ENCODE results near the gene PSPH. TPM values are rescaled to one million over a fixed set of nuclear protein-coding genes. Genes with fewer than 3 reads are reported as not detected.
"Not testable (repeated sequence)": the region's sequence is repeated elsewhere in the genome, so short reads cannot be mapped to it uniquely, and the experiment has no call there.

PSPH gene
- total RNA-seq, 1 experiment from 2014 or later, result 111 TPM

GRCh38 chr7:56053379-56053778 is 2.1 kb upstream of the PSPH start:
- Mint-ChIP-seq H3K4me1 (ENCODE audit: low read depth, unreplicated experiment) (peaks cover 2% of the 10 kb centered on the region), H3K9me3 (ENCODE audit: unreplicated experiment) (no peaks in the 10 kb centered on the region), H3K36me3 (ENCODE audit: insufficient read depth, unreplicated experiment) (peaks cover 75% of the 10 kb centered on the region), H3K27me3 (ENCODE audit: insufficient read depth, unreplicated experiment) (no peaks in the 10 kb centered on the region), H3K27ac (ENCODE audit: unreplicated experiment) (no peak overlapping the region), H3K4me3 (ENCODE audit: unreplicated experiment) (peak overlapping the region; percentile 27)
- intact Hi-C loops (cut with micrococcal nuclease; ENCODE audit: unreplicated experiment), result no loop called here
- Histone ChIP-seq H3K9me3 (no peaks in the 10 kb centered on the region), H3K27me3 (replicated peaks; ENCODE audit: control insufficient read depth, insufficient read depth, low read length) (no peaks in the 10 kb centered on the region), H3K36me3 (ENCODE audit: control insufficient read depth, insufficient read depth, low read length) (0 out of 2 replicates have a peak, but pooled peaks cover 1% of the 10 kb centered on the region), H3K4me1 (peaks cover 33% of the 10 kb centered on the region), H3K4me3 (ENCODE audit: low read depth, low read length) (no peak overlapping the region)
- TF ChIP-seq, protein P1, sequence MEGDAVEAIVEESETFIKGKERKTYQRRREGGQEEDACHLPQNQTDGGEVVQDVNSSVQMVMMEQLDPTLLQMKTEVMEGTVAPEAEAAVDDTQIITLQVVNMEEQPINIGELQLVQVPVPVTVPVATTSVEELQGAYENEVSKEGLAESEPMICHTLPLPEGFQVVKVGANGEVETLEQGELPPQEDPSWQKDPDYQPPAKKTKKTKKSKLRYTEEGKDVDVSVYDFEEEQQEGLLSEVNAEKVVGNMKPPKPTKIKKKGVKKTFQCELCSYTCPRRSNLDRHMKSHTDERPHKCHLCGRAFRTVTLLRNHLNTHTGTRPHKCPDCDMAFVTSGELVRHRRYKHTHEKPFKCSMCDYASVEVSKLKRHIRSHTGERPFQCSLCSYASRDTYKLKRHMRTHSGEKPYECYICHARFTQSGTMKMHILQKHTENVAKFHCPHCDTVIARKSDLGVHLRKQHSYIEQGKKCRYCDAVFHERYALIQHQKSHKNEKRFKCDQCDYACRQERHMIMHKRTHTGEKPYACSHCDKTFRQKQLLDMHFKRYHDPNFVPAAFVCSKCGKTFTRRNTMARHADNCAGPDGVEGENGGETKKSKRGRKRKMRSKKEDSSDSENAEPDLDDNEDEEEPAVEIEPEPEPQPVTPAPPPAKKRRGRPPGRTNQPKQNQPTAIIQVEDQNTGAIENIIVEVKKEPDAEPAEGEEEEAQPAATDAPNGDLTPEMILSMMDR (IDR thresholded peaks at IDR 0.05; ENCODE audit: insufficient read depth in 1 of 2, low read depth in 1 of 2, low read length in 1 of 2, severe bottlenecking in 1 of 2, unreplicated experiment in 1 of 2), result no peak
- POLR2A ChIA-PET, result interaction anchor here (0.5 to 1.2 kb wide), 2 partner anchors 21 to 24 kb away, joined by 4 to 6 read pairs; no protein-coding TSS in a partner anchor
- no peak for DNase-seq
- BruUV-seq (replicated peaks), result no TSS peak
- CTCF ChIA-PET, result no interaction called here

DNA sequence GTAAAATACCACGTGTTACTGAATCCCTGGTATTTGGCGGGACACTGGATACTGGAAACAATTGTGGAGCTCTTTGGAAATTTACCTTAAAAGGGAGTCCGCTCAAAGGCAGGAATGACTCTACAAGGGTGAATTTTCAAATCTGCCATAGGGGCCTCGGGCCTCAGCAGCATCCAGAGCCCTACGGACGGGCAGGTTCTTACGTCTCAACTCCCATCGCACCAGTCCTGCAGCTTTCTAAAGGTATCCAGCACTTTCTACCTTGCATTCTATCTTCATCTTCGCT is 248 bp downstream of the PSPH start:
- CTCF ChIA-PET, result interaction anchor here (0.6 to 1.2 kb wide), 8 partner anchors 11 to 86 kb away, joined by 3 to 22 read pairs (median 4); partner anchors contain the start of genes CHCHD2 and SUMF2
- H3K4me3 Mint-ChIP-seq (ENCODE audit: unreplicated experiment), result peak overlapping the region; percentile 92
- Histone ChIP-seq H3K27me3 (replicated peaks; ENCODE audit: control insufficient read depth, insufficient read depth, low read length) (no peaks in the 10 kb centered on the region), H3K4me3 (ENCODE audit: low read depth, low read length) (peak overlapping the region; percentile 45), H3K36me3 (ENCODE audit: control insufficient read depth, insufficient read depth, low read length) (no peaks in the 10 kb centered on the region), H3K4me1 (peaks cover 50% of the 10 kb centered on the region), H3K9me3 (no peaks in the 10 kb centered on the region)
- intact Hi-C loops (cut with micrococcal nuclease; ENCODE audit: unreplicated experiment), result loop anchor here (1.0 kb wide), 3 partner anchors 13 to 44 kb away; partner anchors contain the start of gene SUMF2
- peaks cover 60% of the 10 kb centered on the region for H3K36me3 Mint-ChIP-seq (ENCODE audit: insufficient read depth, unreplicated experiment)
- TSS peak; percentile 89 for BruUV-seq (replicated peaks)
- H3K27ac Mint-ChIP-seq (ENCODE audit: unreplicated experiment), result peak overlapping the region; percentile 91
- DNase-seq, result no peak
- no peaks in the 10 kb centered on the region for H3K27me3 Mint-ChIP-seq (ENCODE audit: insufficient read depth, unreplicated experiment)
- POLR2A ChIA-PET, result interaction anchor here (0.5 to 2.1 kb wide), 14 partner anchors 8 to 166 kb away, joined by 3 to 79 read pairs (median 7); partner anchors contain the start of genes CHCHD2, NIPSNAP2 and SUMF2
- TF ChIP-seq, protein P1 (IDR thresholded peaks at IDR 0.05; ENCODE audit: insufficient read depth in 1 of 2, low read depth in 1 of 2, low read length in 1 of 2, severe bottlenecking in 1 of 2, unreplicated experiment in 1 of 2), result no peak
- peaks cover 4% of the 10 kb centered on the region for H3K4me1 Mint-ChIP-seq (ENCODE audit: low read depth, unreplicated experiment)
- no peaks in the 10 kb centered on the region for H3K9me3 Mint-ChIP-seq (ENCODE audit: unreplicated experiment)

DNA sequence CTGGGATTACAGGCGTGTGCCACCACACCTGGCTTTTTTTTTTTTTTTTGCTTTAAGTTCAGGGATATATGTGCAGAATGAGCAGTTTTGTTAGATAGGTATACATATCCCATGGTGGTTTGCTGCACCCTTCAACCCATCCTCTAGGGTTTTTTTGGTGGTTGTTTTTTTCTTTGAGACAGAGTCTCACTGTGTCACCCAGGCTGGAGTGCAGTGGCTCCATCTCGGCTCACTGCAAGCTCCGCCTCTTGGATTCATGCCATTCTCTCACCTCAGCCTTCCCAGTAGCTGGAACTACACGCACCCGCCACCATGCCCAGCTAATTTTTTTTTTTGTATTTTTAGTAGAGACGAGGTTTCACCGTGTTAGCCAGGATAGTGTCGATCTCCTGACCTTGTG is 2.5 kb downstream of the PSPH start:
- peaks cover 44% of the 10 kb centered on the region for H3K4me1 ChIP-seq
- H3K27me3 ChIP-seq (replicated peaks; ENCODE audit: control insufficient read depth, insufficient read depth, low read length); H3K9me3 ChIP-seq; POLR2A ChIA-PET; H3K9me3 Mint-ChIP-seq (ENCODE audit: unreplicated experiment); intact Hi-C loops (cut with micrococcal nuclease; ENCODE audit: unreplicated experiment); H3K4me3 ChIP-seq (ENCODE audit: low read depth, low read length); CTCF ChIA-PET; BruUV-seq (replicated peaks); H3K27ac Mint-ChIP-seq (ENCODE audit: unreplicated experiment); H3K27me3 Mint-ChIP-seq (ENCODE audit: insufficient read depth, unreplicated experiment); H3K36me3 ChIP-seq (ENCODE audit: control insufficient read depth, insufficient read depth, low read length); H3K4me3 Mint-ChIP-seq (ENCODE audit: unreplicated experiment): not testable (repeated sequence)
- peaks cover 45% of the 10 kb centered on the region for H3K36me3 Mint-ChIP-seq (ENCODE audit: insufficient read depth, unreplicated experiment)
- peak in 1 of 2 experiments; percentile 40 for DNase-seq
- H3K4me1 Mint-ChIP-seq (ENCODE audit: low read depth, unreplicated experiment), result peaks cover 11% of the 10 kb centered on the region

DNA sequence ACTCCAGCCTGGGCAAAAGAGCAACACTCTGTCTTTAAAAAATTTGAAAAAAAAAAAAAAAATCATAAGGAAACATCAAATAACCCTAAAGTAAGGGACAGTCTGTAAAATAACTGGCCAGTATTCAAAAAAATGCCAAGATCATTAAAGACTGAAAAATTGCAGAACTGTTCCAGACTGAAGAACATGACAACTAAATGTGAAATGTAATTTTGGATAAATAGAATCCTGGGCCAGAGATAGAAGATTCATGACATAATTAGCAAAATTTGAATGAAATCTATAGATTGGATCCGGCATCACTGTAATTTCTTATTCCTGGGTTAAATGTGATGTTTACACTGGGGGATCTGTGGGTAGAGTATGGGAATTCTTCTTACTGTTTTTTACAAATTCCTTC is 3.0 kb downstream of the PSPH start:
- Mint-ChIP-seq H3K27ac (ENCODE audit: unreplicated experiment) (no peak overlapping the region), H3K27me3 (ENCODE audit: insufficient read depth, unreplicated experiment) (no peaks in the 10 kb centered on the region), H3K36me3 (ENCODE audit: insufficient read depth, unreplicated experiment) (peaks cover 40% of the 10 kb centered on the region), H3K9me3 (ENCODE audit: unreplicated experiment) (no peaks in the 10 kb centered on the region), H3K4me3 (ENCODE audit: unreplicated experiment) (no peak overlapping the region), H3K4me1 (ENCODE audit: low read depth, unreplicated experiment) (peaks cover 11% of the 10 kb centered on the region)
- intact Hi-C loops (cut with micrococcal nuclease; ENCODE audit: unreplicated experiment), result no loop called here
- no peaks in the 10 kb centered on the region for H3K9me3 ChIP-seq
- no TSS peak for BruUV-seq (replicated peaks)
- no peak for DNase-seq
- CTCF ChIA-PET, result no interaction called here
- POLR2A ChIA-PET, result no interaction called here
- H3K36me3 ChIP-seq (ENCODE audit: control insufficient read depth, insufficient read depth, low read length), result no peaks in the 10 kb centered on the region
- TF ChIP-seq, protein P1 (IDR thresholded peaks at IDR 0.05; ENCODE audit: insufficient read depth in 1 of 2, low read depth in 1 of 2, low read length in 1 of 2, severe bottlenecking in 1 of 2, unreplicated experiment in 1 of 2), result no peak
- H3K4me1 ChIP-seq, result peaks cover 39% of the 10 kb centered on the region
- H3K27me3 ChIP-seq (replicated peaks; ENCODE audit: control insufficient read depth, insufficient read depth, low read length), result no peaks in the 10 kb centered on the region
- H3K4me3 ChIP-seq (ENCODE audit: low read depth, low read length), result no peak overlapping the region

DNA sequence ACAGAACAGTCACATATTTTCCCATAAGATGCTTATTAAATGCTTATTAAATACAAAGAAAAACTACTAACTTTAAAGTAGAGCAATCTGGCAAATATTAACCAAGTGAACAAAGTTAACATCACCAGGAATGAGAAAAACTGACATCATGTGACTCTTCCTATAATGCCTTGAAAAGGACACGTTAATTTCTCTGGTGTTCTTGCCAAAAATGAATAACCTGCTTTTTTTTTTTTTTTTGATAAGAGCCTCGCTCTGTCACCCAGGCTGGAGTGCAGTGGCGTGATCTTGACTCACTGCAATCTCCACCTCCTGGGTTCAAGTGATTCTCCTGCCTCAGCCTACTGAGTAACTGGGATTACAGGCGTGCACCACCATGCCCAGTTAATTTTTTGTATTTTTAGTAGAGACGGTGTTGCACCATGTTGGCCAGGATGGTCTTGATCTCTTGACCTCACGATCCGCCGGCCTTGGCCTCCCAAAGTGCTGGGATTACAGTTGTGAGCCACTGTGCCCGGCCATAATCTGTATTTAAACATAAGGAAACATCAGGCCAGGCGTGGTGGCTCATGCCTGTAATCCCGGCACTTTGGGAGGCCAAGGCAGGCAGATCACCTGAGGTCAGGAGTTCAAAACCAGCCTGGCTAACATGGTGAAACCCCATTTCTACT is 3.7 kb downstream of the PSPH start:
- H3K9me3 ChIP-seq; H3K9me3 Mint-ChIP-seq (ENCODE audit: unreplicated experiment); H3K27me3 ChIP-seq (replicated peaks; ENCODE audit: control insufficient read depth, insufficient read depth, low read length); H3K4me3 ChIP-seq (ENCODE audit: low read depth, low read length); H3K27me3 Mint-ChIP-seq (ENCODE audit: insufficient read depth, unreplicated experiment); H3K27ac Mint-ChIP-seq (ENCODE audit: unreplicated experiment); BruUV-seq (replicated peaks); intact Hi-C loops (cut with micrococcal nuclease; ENCODE audit: unreplicated experiment); H3K36me3 ChIP-seq (ENCODE audit: control insufficient read depth, insufficient read depth, low read length): not testable (repeated sequence)
- POLR2A ChIA-PET, result interaction anchor here (0.6 to 1.8 kb wide), 3 partner anchors 13 to 209 kb away, joined by 3 to 9 read pairs (median 4); no protein-coding TSS in a partner anchor
- Mint-ChIP-seq H3K4me3 (ENCODE audit: unreplicated experiment) (peak overlapping the region; percentile 58), H3K36me3 (ENCODE audit: insufficient read depth, unreplicated experiment) (peaks cover 38% of the 10 kb centered on the region), H3K4me1 (ENCODE audit: low read depth, unreplicated experiment) (peaks cover 11% of the 10 kb centered on the region)
- CTCF ChIA-PET, result interaction anchor here (1.5 kb wide), 1 partner anchor 13 kb away, joined by 8 read pairs; no protein-coding TSS in a partner anchor
- peak in 1 of 2 experiments; percentile 14 for DNase-seq
- peaks cover 33% of the 10 kb centered on the region for H3K4me1 ChIP-seq

Data from Caco-2 (cell line).